Putamen (tissue), 1 donor: ENCODE measurements around the gene PRDX2.
"Not testable (repeated sequence)": the region's sequence is repeated elsewhere in the genome, so short reads cannot be mapped to it uniquely, and the experiment has no call there.

Source experiments
- DNase-seq: peaks from one replicate; pipeline ENCODE4 v3.0.0-alpha.2; 2016; ENCODE audit warnings: low spot score

Gene PRDX2

DNA sequence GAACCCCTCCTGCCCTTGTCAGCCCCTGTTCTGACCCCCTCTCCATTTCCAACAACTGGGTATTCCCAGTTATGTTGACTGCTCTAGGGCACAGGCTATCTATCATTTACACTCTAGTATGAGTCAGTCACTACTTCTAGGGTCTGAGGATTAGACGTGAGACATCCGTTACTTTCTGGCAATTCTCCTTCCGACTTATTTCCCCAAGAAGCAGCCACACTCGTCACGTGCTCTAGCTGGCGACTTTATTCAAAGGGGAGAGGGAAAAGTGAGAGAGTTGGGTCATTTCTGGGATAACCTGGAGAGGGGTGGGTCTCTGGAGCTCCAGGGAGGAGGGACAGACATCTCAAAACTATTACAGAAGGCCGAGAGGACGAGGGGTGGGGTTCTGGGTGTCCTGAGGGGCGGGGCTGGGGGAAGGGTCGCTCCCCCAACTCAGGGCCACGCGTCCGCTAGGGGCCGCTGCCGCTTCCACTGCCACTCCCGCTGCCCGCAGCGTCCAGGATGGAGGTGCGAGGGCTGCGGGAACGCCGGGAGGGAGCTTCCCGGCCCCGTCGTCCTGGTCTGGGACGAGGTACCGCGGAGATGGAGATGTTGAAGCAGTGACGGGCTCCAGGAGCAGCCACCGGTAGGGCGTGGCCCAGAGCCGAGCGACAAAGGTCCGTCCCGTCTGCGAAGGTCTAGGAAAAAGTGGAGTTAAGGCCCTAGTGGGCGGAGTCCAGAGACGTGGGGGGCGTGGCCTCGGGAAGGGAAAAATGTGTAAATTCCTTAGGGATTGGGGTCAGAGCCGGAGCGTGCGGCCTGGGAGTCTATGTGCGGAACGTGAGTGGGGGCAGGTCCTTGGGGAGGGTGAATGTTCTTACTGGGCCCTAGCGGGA is 23.9 kb upstream of the PRDX2 start:
- no peak for DNase-seq

DNA sequence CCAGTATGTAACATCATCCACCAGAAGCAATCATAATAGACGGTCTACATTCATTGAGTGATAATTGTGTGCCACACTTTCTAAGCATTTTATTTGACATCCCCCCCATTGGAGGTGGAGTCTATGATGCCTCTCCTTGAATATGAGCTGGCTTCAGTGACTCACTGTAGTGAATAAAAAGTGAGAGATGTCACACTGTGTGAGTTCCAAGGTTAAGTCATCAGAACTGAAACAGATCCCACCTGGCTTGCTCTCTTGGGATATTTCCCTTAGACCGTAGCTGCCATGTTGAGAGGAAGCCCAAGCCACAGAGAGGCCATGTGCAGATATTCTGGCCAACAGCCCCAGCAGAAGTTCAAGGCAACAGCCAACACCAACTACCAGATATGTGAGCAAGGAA is 20.2 kb upstream of the PRDX2 start:
- DNase-seq = no peak

- DNase-seq = not testable (repeated sequence)
These were observed 16.2 kb upstream of the PRDX2 start for GRCh38 chr19:12817810-12818209.

DNA sequence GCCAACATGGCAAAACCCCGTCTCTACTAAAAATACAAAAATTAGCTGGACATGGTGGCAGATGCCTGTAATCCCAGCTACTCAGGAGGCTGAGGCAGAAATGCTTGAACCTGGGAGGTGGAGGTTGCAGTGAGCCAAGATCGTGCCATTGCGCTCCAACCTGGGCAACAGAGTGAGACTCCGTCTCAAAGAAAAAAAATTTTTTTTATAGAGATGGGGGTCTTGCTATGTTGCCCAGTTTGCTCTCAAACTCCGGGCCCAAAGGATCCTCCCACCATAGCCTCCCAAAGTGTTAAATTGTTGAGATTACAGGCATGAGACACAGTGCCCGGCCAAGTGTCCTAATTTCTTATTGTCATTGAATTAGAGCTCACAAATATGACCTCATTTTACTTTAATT is 15.6 kb upstream of the PRDX2 start:
- not testable (repeated sequence) for DNase-seq

GRCh38 chr19:12815088-12815487 is 13.5 kb upstream of the PRDX2 start:
- DNase-seq = no peak

DNA sequence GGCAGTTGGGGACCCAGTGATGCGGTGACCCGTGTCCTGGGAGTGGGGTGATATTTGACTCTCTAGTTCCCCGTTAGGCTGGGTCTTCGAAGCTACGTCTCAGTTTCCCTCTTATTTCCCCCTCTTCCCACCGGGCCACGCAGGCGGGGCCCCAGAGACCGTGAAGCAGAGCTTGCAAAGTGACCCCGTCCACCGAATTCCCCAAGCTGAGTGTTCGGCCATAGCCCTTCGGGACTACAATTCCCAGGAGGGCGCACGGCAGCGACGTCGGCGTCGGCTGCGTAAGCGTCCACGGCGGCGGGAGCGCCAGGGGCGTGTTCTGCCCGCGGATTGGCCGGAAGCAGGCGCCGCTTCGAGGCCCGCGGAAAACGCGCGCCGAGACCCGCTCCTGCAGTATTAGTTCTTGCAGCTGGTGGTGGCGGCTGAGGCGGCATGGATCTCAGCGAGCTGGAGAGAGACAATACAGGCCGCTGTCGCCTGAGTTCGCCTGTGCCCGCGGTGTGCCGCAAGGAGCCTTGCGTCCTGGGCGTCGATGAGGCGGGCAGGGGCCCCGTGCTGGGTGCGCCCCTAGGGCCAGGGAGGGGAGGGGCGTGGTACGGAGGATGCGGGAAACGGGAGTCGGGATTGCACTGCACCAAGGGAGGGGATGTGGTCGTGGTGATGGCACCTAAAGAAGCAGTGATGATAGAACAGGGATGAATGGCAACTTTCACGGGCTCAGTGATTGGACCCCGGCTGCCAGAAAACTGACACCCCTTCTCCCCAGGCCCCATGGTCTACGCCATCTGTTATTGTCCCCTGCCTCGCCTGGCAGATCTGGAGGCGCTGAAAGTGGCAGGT is 4.9 kb upstream of the PRDX2 start, which contains the start of gene RNASEH2A:
RNASEH2A (plus strand) TSS at position 343 of the 840 bp plus-strand sequence; CDS start at position 433, 90 bp downstream.
- peak; percentile 89 for DNase-seq

DNA sequence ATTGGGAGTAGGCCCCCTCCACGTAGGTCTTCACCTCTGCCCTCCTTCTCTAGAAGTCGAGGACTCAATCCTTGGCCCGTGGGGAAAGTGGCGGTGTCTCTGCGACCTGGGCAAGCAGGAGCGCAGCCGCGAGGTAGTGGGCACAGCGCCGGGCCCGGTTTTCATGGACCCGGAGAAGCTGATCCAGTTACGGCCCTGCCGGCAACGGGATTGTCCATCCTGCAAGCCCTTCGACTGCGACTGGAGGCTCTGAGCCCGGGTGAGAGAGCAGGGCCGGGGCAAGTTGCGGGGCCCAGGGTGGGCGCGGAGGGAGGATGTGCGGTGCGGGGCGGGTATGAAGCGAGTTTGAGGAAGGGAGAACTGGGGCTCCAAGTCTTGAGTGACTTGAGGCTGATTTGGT is 2.5 kb upstream of the PRDX2 start:
- DNase-seq = no peak

- no peak for DNase-seq
These were observed 887 bp upstream of the PRDX2 start for GRCh38 chr19:12802267-12803106.

- no peak for DNase-seq
These were observed 606 bp downstream of the PRDX2 start for GRCh38 chr19:12800923-12801465.

GRCh38 chr19:12800466-12800770 is 1.2 kb downstream of the PRDX2 start:
- DNase-seq = no peak

DNA sequence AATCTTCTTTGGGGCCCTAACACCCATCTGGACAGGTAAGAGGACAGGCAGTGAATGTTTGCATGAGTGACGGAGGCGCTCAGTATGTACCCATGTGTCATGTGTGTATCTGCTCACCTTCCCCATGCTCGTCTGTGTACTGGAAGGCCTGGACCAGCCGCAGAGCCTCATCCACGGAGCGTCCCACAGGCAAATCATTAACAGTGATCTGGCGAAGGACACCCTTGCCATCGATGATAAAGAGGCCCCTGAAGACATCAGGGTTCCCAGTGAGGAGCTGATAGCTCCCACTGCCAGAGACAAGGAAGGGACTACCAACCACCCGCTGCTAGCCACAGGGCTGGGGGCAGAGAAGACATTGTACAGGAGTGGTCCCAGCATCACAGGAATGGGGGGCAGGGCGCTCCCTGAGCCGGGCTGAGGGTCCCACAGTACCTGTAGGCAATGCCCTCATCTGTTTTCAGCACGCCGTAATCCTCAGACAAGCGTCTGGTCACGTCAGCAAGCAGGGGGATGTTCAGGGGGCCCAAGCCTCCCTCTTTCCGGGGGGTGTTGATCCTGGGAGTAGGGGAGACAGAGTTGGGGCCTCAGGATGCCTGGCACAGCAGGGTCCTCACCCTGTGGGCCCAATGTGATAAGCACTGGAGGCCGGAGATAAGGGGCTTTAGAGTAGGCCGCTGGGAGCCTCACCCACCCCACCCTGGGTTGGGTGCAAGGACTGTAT is 1.7 kb downstream of the PRDX2 start:
- no peak for DNase-seq

DNA sequence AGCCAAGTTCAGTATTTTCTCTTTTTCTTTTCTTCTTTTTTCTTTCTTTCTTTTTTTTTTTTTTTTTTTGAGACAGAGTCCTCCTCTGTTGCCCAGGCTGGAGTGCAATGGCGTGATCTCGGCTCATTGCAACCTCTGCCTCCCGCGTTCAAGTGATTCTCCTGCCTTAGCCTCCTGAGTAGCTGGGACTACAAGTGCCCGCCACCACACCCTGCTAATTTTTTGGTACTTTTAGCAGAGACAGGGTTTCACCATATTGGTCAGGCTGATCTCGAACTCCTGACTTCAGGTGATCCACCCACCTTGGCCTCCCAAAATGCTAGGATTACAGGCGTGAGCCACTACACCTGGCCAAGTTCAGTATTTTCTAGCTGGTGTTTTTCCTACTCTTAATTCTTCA is 4.0 kb downstream of the PRDX2 start:
- not testable (repeated sequence) for DNase-seq

DNA sequence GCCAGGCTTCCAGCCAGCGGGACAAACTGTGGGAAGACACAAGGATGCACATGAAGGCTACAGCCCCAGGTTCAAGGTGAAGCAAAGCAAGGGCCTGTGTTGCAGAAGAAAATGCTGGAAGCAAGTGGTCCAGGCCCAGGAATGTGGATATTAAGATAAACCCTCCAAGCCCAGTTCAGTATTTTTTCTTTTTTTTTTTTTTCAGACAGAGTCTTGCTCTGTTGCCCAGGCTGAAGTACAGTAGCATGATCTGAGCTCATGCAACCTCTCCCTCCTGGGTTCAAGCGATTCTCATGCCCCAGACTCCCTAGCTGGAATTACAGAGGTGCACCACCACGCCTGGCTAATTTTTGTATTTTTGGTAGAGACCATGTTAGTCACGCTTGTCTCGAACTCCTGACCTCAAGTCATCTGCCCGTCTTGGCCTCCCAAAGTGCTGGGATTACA is 4.4 kb downstream of the PRDX2 start:
- DNase-seq = no peak

- DNase-seq = no peak
These were observed 5.2 kb downstream of the PRDX2 start for GRCh38 chr19:12796146-12797071.

DNA sequence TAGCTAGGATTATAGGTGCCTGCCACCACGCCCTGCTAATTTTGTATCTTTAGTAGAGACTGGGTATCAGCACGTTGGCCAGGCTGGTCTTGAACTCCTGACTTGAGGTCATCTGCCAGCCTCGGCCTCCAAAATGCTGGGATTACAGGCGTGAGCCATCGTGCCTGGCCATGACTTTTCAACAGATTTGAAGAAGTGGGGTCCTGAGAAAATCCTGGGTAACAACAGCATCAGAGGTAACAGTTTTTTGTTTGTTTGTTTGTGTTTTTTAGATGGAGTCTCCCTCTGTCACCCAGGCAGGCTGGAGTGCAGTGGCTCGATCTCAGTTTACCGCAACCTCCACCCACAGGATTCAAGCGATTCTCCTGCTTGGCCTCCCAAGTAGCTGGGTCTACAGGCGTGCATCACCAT is 6.6 kb downstream of the PRDX2 start:
- DNase-seq = no peak

DNA sequence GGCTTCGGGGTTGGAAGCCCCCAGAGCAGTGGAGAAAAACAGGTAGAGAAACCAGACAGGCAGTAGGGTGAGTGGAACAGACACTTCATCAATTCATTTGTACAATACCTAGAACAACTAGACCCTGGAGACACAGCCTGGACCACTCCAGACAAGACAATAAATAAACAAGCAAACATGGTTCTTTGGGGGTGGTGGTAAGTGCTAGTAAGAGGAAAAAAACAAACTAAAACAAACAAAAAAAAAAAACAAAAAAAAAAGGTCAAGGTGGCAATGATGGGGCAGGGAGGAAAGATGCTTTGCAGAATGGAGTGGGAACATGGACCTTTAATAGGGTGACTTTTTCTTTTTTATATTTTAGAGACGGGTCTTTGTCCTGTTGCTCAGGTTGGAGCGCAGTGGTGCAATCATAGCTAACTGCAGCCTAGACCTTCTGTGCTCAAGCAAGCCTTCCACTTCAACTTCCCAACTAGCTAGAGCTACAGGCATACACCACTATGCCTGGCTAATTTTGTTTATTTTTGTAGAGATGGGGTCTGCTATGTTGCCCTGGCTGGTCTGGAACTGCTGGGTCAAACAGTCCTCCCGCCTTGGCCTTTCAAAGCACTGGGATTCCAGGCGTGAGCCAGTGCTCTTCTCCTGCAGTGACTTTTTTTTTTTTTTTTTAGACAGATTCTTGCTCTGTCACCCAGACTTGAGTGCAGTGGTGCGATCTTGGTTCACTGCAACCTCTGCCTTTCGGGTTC is 7.2 kb downstream of the PRDX2 start:
- DNase-seq = no peak

- peak; percentile 95 for DNase-seq
These were observed 8.1 kb downstream of the PRDX2 start for GRCh38 chr19:12793290-12794195.

- DNase-seq = no peak
These were observed 8.7 kb downstream of the PRDX2 start for GRCh38 chr19:12792853-12793289.
